NCI-H526 treated with DMSO at 0.1 percent for 48 hours (cell line): Measurements from ENCODE around the gene USP48.

Source experiments
- DNase-seq: peaks from one replicate; lab custom pipeline; 2025; lab: John Stamatoyannopoulos, UW

USP48 gene

GRCh38 chr1:21668232-21668950 is 114.6 kb downstream of the USP48 start:
- DNase-seq = no peak

GRCh38 chr1:21667348-21668231 is 115.4 kb downstream of the USP48 start:
- no peak for DNase-seq

DNA sequence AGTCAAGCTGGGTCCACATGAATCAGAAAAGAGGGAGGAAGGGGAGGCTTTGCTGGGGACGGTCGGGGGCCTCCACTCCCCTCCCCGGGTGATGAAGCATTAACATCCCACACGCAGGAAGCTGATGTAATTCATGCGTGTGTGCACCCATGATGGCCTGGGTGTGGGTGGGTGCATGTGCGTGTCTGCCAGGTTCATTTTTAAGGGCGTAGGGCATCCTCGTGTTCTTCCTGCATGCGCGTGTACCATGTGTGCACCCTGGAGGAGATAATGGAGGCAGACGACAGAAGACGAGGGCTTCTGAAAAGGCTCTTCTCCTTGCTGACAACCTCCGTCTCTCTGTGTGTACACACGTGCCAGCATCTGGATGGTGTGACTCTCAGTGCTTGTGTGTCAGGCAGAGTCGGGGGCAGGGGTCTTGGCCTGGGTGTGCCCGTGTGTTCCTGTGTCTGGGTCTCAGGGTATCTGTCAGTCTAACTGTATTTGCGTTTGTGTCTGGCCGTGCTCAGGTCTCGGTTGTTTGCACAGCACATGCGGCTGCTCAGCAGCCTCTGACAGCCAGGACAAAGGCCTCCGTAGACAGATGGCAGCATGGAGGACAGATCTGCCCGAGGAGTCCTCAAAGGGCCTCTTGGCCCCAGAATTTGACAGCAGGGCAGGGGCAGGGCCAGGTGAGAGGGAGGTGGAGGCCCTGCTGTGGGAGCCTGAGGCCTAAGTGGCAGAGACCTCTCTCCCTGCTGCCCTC is 116.2 kb downstream of the USP48 start:
- DNase-seq = no peak

DNA sequence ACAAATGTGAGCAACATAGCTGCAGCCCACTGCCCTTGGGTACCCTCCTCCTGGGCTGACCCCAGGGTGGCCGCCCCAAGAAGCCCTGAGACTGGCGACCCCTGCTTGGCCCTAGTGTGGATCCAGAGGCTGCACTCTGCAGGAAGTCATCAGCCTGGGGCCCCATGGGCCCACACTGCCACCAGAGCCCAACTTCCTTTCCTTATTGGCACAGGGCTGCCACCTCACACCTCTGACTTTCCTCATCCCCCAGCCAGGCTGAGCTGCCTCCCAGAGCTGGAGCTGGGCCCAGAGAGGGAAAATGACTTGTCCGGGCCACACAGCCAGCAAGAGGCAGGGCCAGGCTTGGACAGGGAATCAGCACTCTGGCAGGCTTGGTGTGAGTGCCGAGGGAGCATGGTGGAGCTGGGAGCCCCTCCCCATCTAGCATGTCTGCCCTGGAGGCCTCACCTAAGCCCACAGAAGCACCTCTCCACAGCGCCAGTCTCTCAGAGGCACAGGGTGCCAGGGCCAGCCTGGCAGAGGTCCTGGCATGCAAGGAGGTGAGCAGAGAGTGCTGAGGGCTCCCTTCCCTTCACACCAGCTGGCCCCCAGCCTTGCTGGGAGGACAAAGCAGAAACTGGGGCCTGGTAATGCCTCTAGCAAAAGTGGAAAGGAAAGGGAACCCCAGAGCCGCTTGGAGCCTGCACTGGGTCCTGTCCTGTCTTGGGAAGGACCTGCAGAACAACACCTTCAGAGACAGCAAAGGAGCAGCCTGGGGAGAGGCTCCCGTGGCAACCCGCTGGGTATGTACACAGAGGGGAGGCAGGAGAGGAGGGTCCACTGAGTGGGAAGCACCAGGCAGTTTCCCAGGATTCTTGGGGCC is 117.0 kb downstream of the USP48 start:
- no peak for DNase-seq

- DNase-seq = no peak
Observed at GRCh38 chr1:21664806-21665588, 118.0 kb downstream of the USP48 start.

GRCh38 chr1:21663951-21664805 is 118.8 kb downstream of the USP48 start:
- no peak for DNase-seq

DNA sequence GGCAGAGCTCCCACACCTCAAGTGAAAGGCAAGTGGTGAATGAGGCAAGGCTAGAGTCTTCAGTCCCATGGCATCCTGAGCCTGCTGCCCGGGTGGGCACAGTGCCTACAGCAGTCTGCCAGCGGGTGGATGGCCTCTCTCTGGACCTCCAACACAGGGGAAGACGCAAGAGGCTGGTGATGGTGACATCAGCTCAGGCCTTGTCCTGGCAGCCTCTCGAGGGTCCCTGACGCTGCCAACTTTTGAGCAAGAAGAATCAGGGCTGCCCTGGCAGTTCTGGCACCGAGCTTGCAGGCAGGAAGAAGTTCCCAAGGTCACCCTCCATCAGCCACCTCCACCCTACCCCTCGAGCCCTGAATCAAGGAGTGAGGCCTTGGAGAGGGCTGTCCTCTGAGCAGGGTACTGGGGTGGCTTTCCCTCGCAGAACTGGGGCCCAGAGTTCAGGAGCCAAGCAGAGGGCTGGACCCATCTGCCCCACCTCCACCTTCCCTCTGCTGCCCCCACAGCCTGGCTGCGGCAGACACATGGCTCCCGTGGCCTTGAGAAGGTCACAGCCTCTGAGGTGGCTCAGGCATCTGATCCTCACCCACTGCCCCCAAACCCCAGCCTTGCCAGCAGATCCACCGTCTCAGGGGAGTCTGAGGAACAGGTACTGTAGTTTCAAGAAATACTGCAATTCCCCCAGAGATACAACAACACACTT is 119.5 kb downstream of the USP48 start:
- DNase-seq = no peak

DNA sequence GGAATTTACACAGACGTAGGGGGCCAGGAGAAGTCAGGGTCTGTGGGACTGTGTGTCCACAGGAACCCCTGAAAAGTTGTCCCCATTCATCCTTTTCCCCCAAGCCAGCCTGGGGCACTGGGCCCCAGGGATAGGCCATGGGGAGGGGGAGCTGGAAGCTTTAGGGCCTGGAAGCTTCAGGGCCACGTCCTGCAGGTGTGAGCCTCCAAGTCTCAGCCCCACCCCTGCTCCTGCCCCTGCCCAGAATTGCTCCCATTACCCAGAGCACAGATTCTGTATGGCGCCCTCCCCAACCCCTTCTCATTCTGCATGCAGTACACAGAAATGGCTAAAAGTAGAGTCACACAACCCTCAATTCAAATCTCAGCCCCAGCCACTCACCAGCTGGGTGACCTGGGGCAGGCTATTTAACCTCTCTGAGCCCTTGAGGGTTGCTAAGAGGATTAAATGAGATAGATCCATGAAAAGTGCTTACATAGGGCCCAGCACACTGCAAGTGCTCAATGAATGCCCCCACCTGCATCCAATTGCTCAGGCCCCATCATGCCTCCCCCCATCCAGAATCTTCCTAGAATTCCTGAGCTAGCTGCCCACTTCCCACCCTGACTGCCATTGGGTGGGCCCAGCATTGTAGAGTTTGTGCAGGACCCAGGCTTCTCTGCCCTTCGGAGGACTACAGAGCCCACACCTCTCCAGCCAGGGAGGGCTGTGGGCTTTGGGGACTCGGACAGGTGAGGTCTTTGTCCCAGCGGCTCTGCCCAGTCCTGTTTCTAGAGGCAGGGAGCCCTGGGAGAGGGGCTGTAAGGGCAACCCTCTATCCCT is 120.3 kb downstream of the USP48 start:
- no peak for DNase-seq

DNA sequence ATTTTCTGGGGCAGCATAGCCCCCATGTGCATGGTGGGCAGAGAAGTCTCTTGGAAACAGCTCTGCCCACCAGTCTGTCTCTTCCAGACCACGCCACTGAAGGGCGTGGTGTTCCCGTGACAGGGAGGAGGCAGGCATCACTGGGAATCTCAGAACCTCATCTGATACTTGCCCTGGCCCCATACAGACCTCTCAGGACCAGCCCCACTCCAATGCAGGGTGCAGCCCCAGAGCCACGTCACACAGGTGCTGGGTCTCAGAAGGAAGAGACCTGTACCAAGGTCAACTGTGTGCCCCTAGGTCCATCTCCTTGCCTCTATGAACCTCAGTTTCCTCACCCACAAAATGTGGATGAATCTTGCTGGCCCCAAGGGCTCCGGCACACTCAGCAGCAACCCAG is 121.1 kb downstream of the USP48 start:
- no peak for DNase-seq

GRCh38 chr1:21659924-21660326 is 123.0 kb downstream of the USP48 start:
- DNase-seq = no peak

- DNase-seq = peak; percentile 17
Observed at GRCh38 chr1:21659099-21659923, 123.6 kb downstream of the USP48 start.

DNA sequence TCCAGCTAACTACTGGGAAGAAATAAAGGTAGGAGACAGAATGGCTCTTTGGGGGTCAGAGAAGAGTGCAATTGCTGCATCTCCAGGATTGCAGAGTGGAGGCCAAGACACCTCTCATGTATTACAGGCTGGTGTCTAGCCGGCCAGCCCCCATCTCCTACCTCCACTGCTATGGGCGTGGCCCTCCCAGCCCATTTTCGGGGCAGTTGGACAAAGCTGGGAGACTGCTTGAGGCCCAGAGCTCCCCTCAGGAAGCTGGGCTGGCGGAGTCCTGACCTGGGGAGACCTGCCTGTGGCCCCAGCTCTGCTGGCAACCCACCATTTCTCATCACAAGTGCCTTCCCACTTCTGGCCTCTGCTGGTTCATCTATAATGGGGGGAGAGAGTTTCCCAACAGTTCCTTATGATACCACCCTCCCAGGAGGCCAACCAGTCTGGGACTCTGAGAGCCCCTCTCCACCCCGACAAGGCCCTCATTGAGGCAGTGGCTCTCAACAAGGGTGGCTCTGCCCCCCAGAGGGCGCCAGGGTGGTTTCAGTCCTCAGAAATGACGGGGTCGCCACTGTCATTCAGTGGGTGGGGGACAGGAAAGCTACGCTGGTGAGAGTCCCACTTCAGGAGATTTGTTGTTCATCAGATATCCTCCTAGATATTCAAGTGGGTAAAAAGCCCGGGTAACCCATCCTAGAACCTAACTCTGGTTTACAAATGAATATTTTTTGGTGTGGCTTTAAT is 125.3 kb downstream of the USP48 start:
- DNase-seq = no peak

DNA sequence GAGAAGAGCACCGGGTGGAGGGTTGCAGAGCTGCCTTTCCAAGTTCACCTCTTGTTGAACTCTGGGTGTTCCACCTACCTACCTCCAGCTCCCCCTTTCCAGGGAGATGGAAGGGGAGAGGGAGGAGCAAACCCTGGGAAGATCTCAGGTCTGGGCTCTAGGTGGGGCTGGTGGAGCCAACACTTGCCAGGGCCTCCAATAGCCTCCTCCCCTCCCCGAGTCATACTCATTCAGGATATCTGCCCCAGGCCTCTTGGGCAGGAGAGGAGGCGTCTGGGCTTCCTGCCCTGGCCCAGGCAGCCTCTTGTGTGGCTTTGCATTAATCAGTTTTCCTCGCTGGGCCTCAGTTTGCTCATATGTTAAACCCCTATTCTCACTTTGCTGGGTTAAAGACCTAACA is 127.2 kb downstream of the USP48 start:
- DNase-seq = no peak

GRCh38 chr1:21655259-21655658 is 127.7 kb downstream of the USP48 start:
- no peak for DNase-seq

- no peak for DNase-seq
Observed at GRCh38 chr1:21654209-21654608, 128.7 kb downstream of the USP48 start.

GRCh38 chr1:21653744-21654100 is 129.2 kb downstream of the USP48 start:
- DNase-seq = no peak
